B cell (primary cell): Measurements from ENCODE around the gene VEGFA. TPM values are rescaled to one million over a fixed set of nuclear protein-coding genes. Genes with fewer than 3 reads are reported as not detected.

Source experiments
- ATAC-seq: fragments of 200-7000 bp; cut with Tn5 transposase; one replicate; pipeline ENCODE4 v1.10.0; 2021; ENCODE audit warnings: low read depth, mild to moderate bottlenecking, moderate number of reproducible peaks, moderate library complexity
- CTCF ChIA-PET: fragments of 350-600 bp; sonication (Branson Sonifier 250); formaldehyde crosslinking; loops from one replicate; lab custom pipeline; 2021; ENCODE audit warnings: antibody characterized with exemption, inconsistent platforms; lab: Charles Lee
- POLR2A ChIA-PET: fragments of 350-600 bp; sonication (Branson Sonifier 250); formaldehyde crosslinking; loops from one replicate; lab custom pipeline; 2021; ENCODE audit warnings: antibody characterized with exemption; lab: Charles Lee
- DNase-seq: peaks from one replicate; pipeline ENCODE4 v3.0.0; 2013
- H2AFZ ChIP-seq: 2 replicates; pipeline ENCODE4 v1.6.1; 2012; ENCODE audit warnings: mild to moderate bottlenecking, low read depth, low read length; ENCODE audit not compliant: insufficient read depth, poor library complexity, severe bottlenecking
- H3K27ac ChIP-seq, 2 donors: 1 replicate in 1 of 2; 2 replicates in 1 of 2; pipeline ENCODE4 v1.5.1; 2012 to 2013; ENCODE audit warnings: low read length in 2 of 2, mild to moderate bottlenecking in 2 of 2, moderate library complexity in 1 of 2
- H3K27me3 ChIP-seq, 4 experiments: fragments of 200-600 bp in 1 of 4; sonication (generic) in 1 of 4; replicated peaks in 1 of 4; 1 replicate in 2 of 4; 2 replicates in 2 of 4; pipeline versions ENCODE4 v1.6.1 to v1.7.0; 2013 to 2016; ENCODE audit warnings: low read length in 3 of 4, mild to moderate bottlenecking in 2 of 4, mixed read lengths in 1 of 4, moderate library complexity in 1 of 4; ENCODE audit not compliant: insufficient read depth in 4 of 4, control insufficient read depth in 3 of 4; ENCODE audit errors: control extremely low read depth in 1 of 4
- H3K36me3 ChIP-seq, 2 experiments: replicated peaks in 1 of 2; 1 replicate in 1 of 2; 2 replicates in 1 of 2; pipeline versions ENCODE4 v1.6.1 to v1.7.1; 2013; ENCODE audit warnings: low read length in 1 of 2; ENCODE audit not compliant: insufficient read depth in 2 of 2, control insufficient read depth in 1 of 2; ENCODE audit errors: control extremely low read depth in 1 of 2, extremely low read depth in 1 of 2
- H3K4me1 ChIP-seq, 2 donors: fragments of 200-600 bp in 1 of 2; sonication (generic) in 1 of 2; 1 replicate in 1 of 2; 2 replicates in 1 of 2; pipeline versions ENCODE4 v1.5.1 to v1.6.1; 2013 to 2017; ENCODE audit warnings: low read length in 2 of 2; ENCODE audit not compliant: control insufficient read depth in 2 of 2, insufficient read depth in 2 of 2
- H3K4me2 ChIP-seq: replicated peaks from 2 replicates; pipeline ENCODE3; 2012; ENCODE audit warnings: mild to moderate bottlenecking, low read depth, low read length; ENCODE audit not compliant: poor library complexity, severe bottlenecking
- H3K4me3 ChIP-seq, 5 experiments: fragments of 200-600 bp in 1 of 5; sonication (generic) in 1 of 5; 1 replicate in 3 of 5; 2 replicates in 2 of 5; pipeline versions ENCODE4 v1.5.1 to v1.7.0; 2011 to 2016; ENCODE audit warnings: low read length in 4 of 5, mild to moderate bottlenecking in 4 of 5, low read depth in 2 of 5, control low read depth in 1 of 5, moderate library complexity in 1 of 5; ENCODE audit not compliant: insufficient read depth in 1 of 5; ENCODE audit errors: control extremely low read depth in 1 of 5, extremely low read depth in 1 of 5
- H3K79me2 ChIP-seq: fragments of 200-600 bp; sonication (generic); one replicate; pipeline ENCODE4 v1.6.0; 2016; ENCODE audit warnings: low read length; ENCODE audit not compliant: control insufficient read depth, insufficient read depth
- H3K9ac ChIP-seq: fragments of 200-600 bp; sonication (generic); 2 replicates; pipeline ENCODE4 v1.6.1; 2017; ENCODE audit warnings: mild to moderate bottlenecking, low read length, moderate library complexity
- H3K9me3 ChIP-seq, 3 donors: one replicate each; pipeline versions ENCODE4 v1.6.1 to v1.7.1; 2013; ENCODE audit warnings: low read length in 2 of 3; ENCODE audit not compliant: control insufficient read depth in 2 of 3, insufficient read depth in 1 of 3; ENCODE audit errors: control extremely low read depth in 1 of 3
- H4K20me1 ChIP-seq: 2 replicates; pipeline ENCODE4 v1.6.0; 2012; ENCODE audit warnings: mild to moderate bottlenecking, low read length; ENCODE audit not compliant: insufficient read depth, control insufficient read depth, poor library complexity, severe bottlenecking
- H3K27ac Mint-ChIP-seq: one replicate; pipeline ENCODE4 v1.8.0; 2021; ENCODE audit warnings: mixed read lengths
- H3K27me3 Mint-ChIP-seq: one replicate; pipeline ENCODE4 v1.8.0; 2021; ENCODE audit warnings: mixed read lengths
- H3K4me1 Mint-ChIP-seq: one replicate; pipeline ENCODE4 v1.8.0; 2021; ENCODE audit warnings: mixed read lengths
- H3K4me3 Mint-ChIP-seq: one replicate; pipeline ENCODE4 v1.8.0; 2021; ENCODE audit warnings: mixed read lengths
- H3K9me3 Mint-ChIP-seq: one replicate; pipeline ENCODE4 v1.8.0; 2022; ENCODE audit warnings: mixed read lengths; ENCODE audit not compliant: insufficient read depth
- CTCF ChIP-seq: fragments of 200-600 bp; IDR thresholded peaks from one replicate; pipeline ENCODE4 v1.8.0; 2022; ENCODE audit warnings: antibody characterized with exemption, mild to moderate bottlenecking
- EZH2 ChIP-seq: IDR thresholded peaks from 2 replicates; pipeline ENCODE4 v1.6.1; 2012; ENCODE audit warnings: borderline replicate concordance, low read depth, mild to moderate bottlenecking, moderate library complexity, low read length; ENCODE audit not compliant: insufficient read depth, poor library complexity, severe bottlenecking
- WGBS: methylation state at CpG from one replicate; pipeline ENCODE4 v1.1.5; 2013; ENCODE audit warnings: missing lambda C conversion rate; ENCODE audit not compliant: insufficient coverage; 5-methylcytosine and 5-hydroxymethylcytosine counted together
- intact Hi-C: fragments of 100-400 bp; cut with micrococcal nuclease; formaldehyde crosslinking; loops from one replicate; pipeline ENCODE4 v1.10.0; 2022
- polyA plus RNA-seq: library from polyadenylated mRNA; depleted of rRNA; stranded (reverse); fragments of >200 nt; gene quantifications from 2 replicates; pipeline ENCODE4 v1.2.3, GENCODE V29; 2012
- total RNA-seq, 2 donors: library from RNA; stranded (reverse); fragments of 120-200 nt in 1 of 2; gene quantifications; 1 replicate in 1 of 2; 2 replicates in 1 of 2; pipeline versions ENCODE4 v1.2.3 to v1.2.4, GENCODE V29; 2013 to 2022

The VEGFA gene
- total and polyA plus RNA-seq, 2 donors (not counting 1 experiment from before 2014, with no cell fraction given) = 3.9 to 6.4 TPM

GRCh38 chr6:43778976-43779851 lies 9.2 kb downstream of the VEGFA start:
- Histone ChIP-seq H3K4me3 (no peak overlapping the region), H3K9me3 (no peaks in the 10 kb centered on the region), H4K20me1 (no peaks in the 10 kb centered on the region), H2AFZ (no peak overlapping the region), H3K36me3 (no peaks in the 10 kb centered on the region), H3K79me2 (no peaks in the 10 kb centered on the region), H3K27me3 (peaks cover 0 to 7% (median 1%) of the 10 kb centered on the region in 4 experiments), H3K4me1 (peaks cover 15 to 18% of the 10 kb centered on the region in 2 donors), H3K27ac (no peak overlapping the region), H3K4me2 (no peak overlapping the region), H3K9ac (no peak overlapping the region)
- Mint-ChIP-seq H3K9me3 (no peaks in the 10 kb centered on the region), H3K27me3 (peaks cover 6% of the 10 kb centered on the region), H3K4me3 (no peak overlapping the region), H3K4me1 (peaks cover 23% of the 10 kb centered on the region), H3K27ac (peak overlapping the region; percentile 15)
- ChIA-PET CTCF (no interaction called here), POLR2A (no interaction called here)
- intact Hi-C loops = no loop called here
- ATAC-seq (no peak), DNase-seq (no peak)
- TF ChIP-seq CTCF = no peak
- no peak for TF ChIP-seq EZH2
- WGBS = 93% methylated on average over 12 of the region's 12 CpGs

- TF ChIP-seq EZH2 (no peak), CTCF (no peak)
- POLR2A ChIA-PET = no interaction called here
- Histone ChIP-seq H3K36me3 (no peaks in the 10 kb centered on the region), H3K4me2 (no peak overlapping the region), H3K4me3 (no peak overlapping the region), H3K27me3 (peaks cover 0 to 3% (median 0%) of the 10 kb centered on the region in 4 experiments), H3K9ac (no peak overlapping the region), H3K79me2 (no peaks in the 10 kb centered on the region), H3K9me3 (no peaks in the 10 kb centered on the region), H2AFZ (no peak overlapping the region), H3K4me1 (peaks cover 13 to 14% of the 10 kb centered on the region in 2 donors), H4K20me1 (no peaks in the 10 kb centered on the region), H3K27ac (no peak overlapping the region)
- no peak overlapping the region for H3K4me3 Mint-ChIP-seq
- peaks cover 17% of the 10 kb centered on the region for H3K4me1 Mint-ChIP-seq
- peaks cover 3% of the 10 kb centered on the region for H3K27me3 Mint-ChIP-seq
- intact Hi-C loops = no loop called here
- H3K9me3 Mint-ChIP-seq = no peaks in the 10 kb centered on the region
- H3K27ac Mint-ChIP-seq = no peak overlapping the region
- 85% methylated on average over 6 of the region's 8 CpGs for WGBS
- DNase-seq (no peak), ATAC-seq (no peak)
- CTCF ChIA-PET = no interaction called here
Measured at GRCh38 chr6:43779852-43780236, 9.8 kb downstream of the VEGFA start.
